Naive thymus-derived CD4-positive, alpha-beta T cell (primary cell): Measurements from ENCODE around the gene PRLH. TPM values are rescaled to one million over a fixed set of nuclear protein-coding genes. Genes with fewer than 3 reads are reported as not detected.

Source experiments
- ATAC-seq: fragments of 150-1000 bp; cut with Tn5 transposase; 2 replicates; pipeline ENCODE4 v1.10.0; 2021; ENCODE audit warnings: mild to moderate bottlenecking, moderate library complexity
- CTCF ChIA-PET: fragments of 350-600 bp; sonication (Branson Sonifier 250); formaldehyde crosslinking; loops from one replicate; lab custom pipeline; 2021; ENCODE audit warnings: antibody characterized with exemption; lab: Charles Lee
- POLR2A ChIA-PET: fragments of 350-600 bp; sonication (Branson Sonifier 250); formaldehyde crosslinking; loops from one replicate; lab custom pipeline; 2021; ENCODE audit warnings: antibody characterized with exemption, inconsistent platforms; lab: Charles Lee
- DNase-seq, 9 donors: peaks; one replicate each; pipeline versions ENCODE4 v3.0.0 to v3.0.0-alpha.2; 2020 to 2022; ENCODE audit warnings: mixed read lengths in 1 of 9
- H3K27ac ChIP-seq: one replicate; pipeline ENCODE4 v1.7.0; 2013; ENCODE audit warnings: mild to moderate bottlenecking, low read depth, low read length, moderate library complexity
- H3K27me3 ChIP-seq, 2 donors: one replicate each; pipeline ENCODE4 v1.7.0; 2013; ENCODE audit warnings: low read length in 2 of 2, mild to moderate bottlenecking in 2 of 2, moderate library complexity in 2 of 2; ENCODE audit not compliant: control insufficient read depth in 2 of 2, insufficient read depth in 2 of 2
- H3K36me3 ChIP-seq, 3 experiments: 1 replicate in 2 of 3; 2 replicates in 1 of 3; pipeline ENCODE4 v1.7.0; 2013; ENCODE audit warnings: low read length in 3 of 3, mild to moderate bottlenecking in 3 of 3, moderate library complexity in 1 of 3; ENCODE audit not compliant: insufficient read depth in 3 of 3, control insufficient read depth in 2 of 3
- H3K4me1 ChIP-seq, 2 donors: one replicate each; pipeline ENCODE4 v1.7.0; 2013; ENCODE audit warnings: low read length in 2 of 2, mild to moderate bottlenecking in 2 of 2, moderate library complexity in 1 of 2; ENCODE audit not compliant: control insufficient read depth in 2 of 2, insufficient read depth in 2 of 2
- H3K4me3 ChIP-seq: 2 replicates; pipeline ENCODE4 v1.7.0; 2013; ENCODE audit warnings: mild to moderate bottlenecking, low read length
- H3K9me3 ChIP-seq, 3 experiments: 1 replicate in 2 of 3; 2 replicates in 1 of 3; pipeline ENCODE4 v1.7.0; 2013; ENCODE audit warnings: low read length in 3 of 3; ENCODE audit not compliant: control insufficient read depth in 2 of 3
- H3K27ac Mint-ChIP-seq, 9 donors: one replicate each; pipeline ENCODE4 v1.8.0; 2020 to 2022; ENCODE audit warnings: mixed read lengths in 9 of 9, mild to moderate bottlenecking in 8 of 9, moderate library complexity in 5 of 9, inconsistent platforms in 2 of 9
- H3K27me3 Mint-ChIP-seq, 5 donors: one replicate each; pipeline ENCODE4 v1.8.0; 2021 to 2022; ENCODE audit warnings: mixed read lengths in 5 of 5, mild to moderate bottlenecking in 1 of 5
- H3K36me3 Mint-ChIP-seq, 5 donors: one replicate each; pipeline ENCODE4 v1.8.0; 2020 to 2022; ENCODE audit warnings: mixed read lengths in 5 of 5, mild to moderate bottlenecking in 3 of 5, inconsistent platforms in 1 of 5
- H3K4me1 Mint-ChIP-seq, 7 donors: one replicate each; pipeline ENCODE4 v1.8.0; 2020 to 2022; ENCODE audit warnings: mixed read lengths in 7 of 7, mild to moderate bottlenecking in 3 of 7, inconsistent platforms in 1 of 7
- H3K4me3 Mint-ChIP-seq, 10 donors: one replicate each; pipeline ENCODE4 v1.8.0; 2020 to 2022; ENCODE audit warnings: mild to moderate bottlenecking in 10 of 10, mixed read lengths in 10 of 10, moderate library complexity in 6 of 10, inconsistent platforms in 2 of 10
- H3K9me3 Mint-ChIP-seq, 11 donors: one replicate each; pipeline ENCODE4 v1.8.0; 2020 to 2022; ENCODE audit warnings: mixed read lengths in 11 of 11, mild to moderate bottlenecking in 4 of 11, inconsistent platforms in 1 of 11, moderate library complexity in 1 of 11
- intact Hi-C, 2 donors: fragments of 100-400 bp; cut with micrococcal nuclease; formaldehyde crosslinking; loops; one replicate each; pipeline ENCODE4 v1.15.1; 2023
- polyA plus RNA-seq, 2 donors: library from polyadenylated mRNA; unstranded; fragments of 300-500 nt; fragmentation: Illumina TruSeq; gene quantifications; one replicate each; pipeline ENCODE4 v1.2.3, GENCODE V29; 2021
- total RNA-seq, 6 experiments: library from RNA in 5 of 6; stranded (reverse) in 5 of 6; gene quantifications; 1 replicate in 5 of 6; 2 replicates in 1 of 6; pipeline ENCODE4 v1.2.3 and lab custom pipeline; 2021 to 2026

Gene PRLH
- total and polyA plus RNA-seq, 7 experiments from 2014 or later = not detected

- ChIA-PET CTCF (no interaction called here), POLR2A (no interaction called here)
- intact Hi-C loops = no loop called here
- Mint-ChIP-seq H3K9me3 (no peaks in the 10 kb centered on the region), H3K36me3 (no peaks in the 10 kb centered on the region), H3K4me1 (no peaks in the 10 kb centered on the region), H3K27ac (no peak overlapping the region), H3K27me3 (no peaks in the 10 kb centered on the region), H3K4me3 (no peak overlapping the region)
- Histone ChIP-seq H3K27me3 (no peaks in the 10 kb centered on the region), H3K9me3 (no peaks in the 10 kb centered on the region), H3K27ac (no peak overlapping the region), H3K4me1 (no peaks in the 10 kb centered on the region), H3K36me3 (no peaks in the 10 kb centered on the region), H3K4me3 (no peak overlapping the region)
- ATAC-seq (no peak), DNase-seq (no peak)
These were observed 40.7 kb upstream of the PRLH start for GRCh38 chr2:237525559-237526157.

GRCh38 chr2:237527233-237527632, 39.1 kb upstream of the PRLH start:
- Mint-ChIP-seq H3K4me3 (no peak overlapping the region), H3K27me3 (no peaks in the 10 kb centered on the region), H3K36me3 (no peaks in the 10 kb centered on the region), H3K4me1 (no peaks in the 10 kb centered on the region), H3K9me3 (no peaks in the 10 kb centered on the region), H3K27ac (no peak overlapping the region)
- POLR2A ChIA-PET = no interaction called here
- H3K27ac ChIP-seq = no peak overlapping the region
- CTCF ChIA-PET = no interaction called here
- no peaks in the 10 kb centered on the region for H3K9me3 ChIP-seq
- H3K36me3 ChIP-seq = no peaks in the 10 kb centered on the region
- no peaks in the 10 kb centered on the region for H3K27me3 ChIP-seq
- no peaks in the 10 kb centered on the region for H3K4me1 ChIP-seq
- no peak for ATAC-seq
- H3K4me3 ChIP-seq = no peak overlapping the region
- intact Hi-C loops = no loop called here
- DNase-seq = no peak

GRCh38 chr2:237527766-237528165, 38.6 kb upstream of the PRLH start:
- Mint-ChIP-seq H3K9me3 (no peaks in the 10 kb centered on the region), H3K36me3 (no peaks in the 10 kb centered on the region), H3K4me3 (no peak overlapping the region), H3K4me1 (no peaks in the 10 kb centered on the region), H3K27ac (no peak overlapping the region), H3K27me3 (no peaks in the 10 kb centered on the region)
- no peaks in the 10 kb centered on the region for H3K9me3 ChIP-seq
- DNase-seq (no peak), ATAC-seq (no peak)
- H3K27me3 ChIP-seq = no peaks in the 10 kb centered on the region
- H3K4me3 ChIP-seq = no peak overlapping the region
- intact Hi-C loops = no loop called here
- CTCF ChIA-PET = no interaction called here
- POLR2A ChIA-PET = no interaction called here
- no peaks in the 10 kb centered on the region for H3K4me1 ChIP-seq
- H3K27ac ChIP-seq = no peak overlapping the region
- H3K36me3 ChIP-seq = no peaks in the 10 kb centered on the region

- no peak overlapping the region for H3K27ac Mint-ChIP-seq
- Histone ChIP-seq H3K9me3 (no peaks in the 10 kb centered on the region), H3K4me1 (no peaks in the 10 kb centered on the region), H3K27me3 (no peaks in the 10 kb centered on the region), H3K36me3 (no peaks in the 10 kb centered on the region), H3K4me3 (no peak overlapping the region), H3K27ac (no peak overlapping the region)
- POLR2A ChIA-PET = no interaction called here
- H3K4me1 Mint-ChIP-seq = no peaks in the 10 kb centered on the region
- no peaks in the 10 kb centered on the region for H3K9me3 Mint-ChIP-seq
- CTCF ChIA-PET = no interaction called here
- H3K4me3 Mint-ChIP-seq = no peak overlapping the region
- no peaks in the 10 kb centered on the region for H3K27me3 Mint-ChIP-seq
- intact Hi-C loops = no loop called here
- DNase-seq = no peak
- peak; percentile 72 for ATAC-seq
- no peaks in the 10 kb centered on the region for H3K36me3 Mint-ChIP-seq
These were observed 36.6 kb upstream of the PRLH start for GRCh38 chr2:237529452-237530402.

GRCh38 chr2:237530472-237531433, 35.6 kb upstream of the PRLH start:
- H3K4me1 ChIP-seq = no peaks in the 10 kb centered on the region
- ATAC-seq (no peak), DNase-seq (no peak)
- no peak overlapping the region for H3K4me3 Mint-ChIP-seq
- ChIA-PET CTCF (no interaction called here), POLR2A (no interaction called here)
- intact Hi-C loops = no loop called here
- no peaks in the 10 kb centered on the region for H3K27me3 ChIP-seq
- H3K4me3 ChIP-seq = no peak overlapping the region
- H3K27ac ChIP-seq = no peak overlapping the region
- H3K27me3 Mint-ChIP-seq = no peaks in the 10 kb centered on the region
- H3K9me3 ChIP-seq = no peaks in the 10 kb centered on the region
- no peaks in the 10 kb centered on the region for H3K36me3 Mint-ChIP-seq
- H3K36me3 ChIP-seq = no peaks in the 10 kb centered on the region
- H3K9me3 Mint-ChIP-seq = no peaks in the 10 kb centered on the region
- H3K27ac Mint-ChIP-seq = peak overlapping the region in 1 of 9 donors; percentile 28
- no peaks in the 10 kb centered on the region for H3K4me1 Mint-ChIP-seq

GRCh38 chr2:237532160-237532559, 34.2 kb upstream of the PRLH start:
- Histone ChIP-seq H3K4me1 (no peaks in the 10 kb centered on the region), H3K27ac (no peak overlapping the region), H3K9me3 (no peaks in the 10 kb centered on the region), H3K36me3 (no peaks in the 10 kb centered on the region), H3K4me3 (no peak overlapping the region), H3K27me3 (no peaks in the 10 kb centered on the region)
- Mint-ChIP-seq H3K27me3 (no peaks in the 10 kb centered on the region), H3K36me3 (no peaks in the 10 kb centered on the region), H3K27ac (no peak overlapping the region), H3K4me1 (no peaks in the 10 kb centered on the region), H3K9me3 (no peaks in the 10 kb centered on the region), H3K4me3 (no peak overlapping the region)
- CTCF ChIA-PET = interaction anchor here (0.9 kb wide), 1 partner anchor 18 kb away, joined by 3 read pairs; no protein-coding TSS in a partner anchor
- intact Hi-C loops = no loop called here
- no peak for DNase-seq
- no peak for ATAC-seq
- POLR2A ChIA-PET = no interaction called here
